GM21786 (cell line): ENCODE results near the gene SURF6.
"Not testable (repeated sequence)": the region's sequence is repeated elsewhere in the genome, so short reads cannot be mapped to it uniquely, and the experiment has no call there.

ENCODE experiments used
- ATAC-seq: cut with Tn5 transposase; IDR thresholded peaks from one replicate; pipeline ENCODE4 v1.9.1; 2021; ENCODE audit not compliant: unreplicated experiment

SURF6 gene

DNA sequence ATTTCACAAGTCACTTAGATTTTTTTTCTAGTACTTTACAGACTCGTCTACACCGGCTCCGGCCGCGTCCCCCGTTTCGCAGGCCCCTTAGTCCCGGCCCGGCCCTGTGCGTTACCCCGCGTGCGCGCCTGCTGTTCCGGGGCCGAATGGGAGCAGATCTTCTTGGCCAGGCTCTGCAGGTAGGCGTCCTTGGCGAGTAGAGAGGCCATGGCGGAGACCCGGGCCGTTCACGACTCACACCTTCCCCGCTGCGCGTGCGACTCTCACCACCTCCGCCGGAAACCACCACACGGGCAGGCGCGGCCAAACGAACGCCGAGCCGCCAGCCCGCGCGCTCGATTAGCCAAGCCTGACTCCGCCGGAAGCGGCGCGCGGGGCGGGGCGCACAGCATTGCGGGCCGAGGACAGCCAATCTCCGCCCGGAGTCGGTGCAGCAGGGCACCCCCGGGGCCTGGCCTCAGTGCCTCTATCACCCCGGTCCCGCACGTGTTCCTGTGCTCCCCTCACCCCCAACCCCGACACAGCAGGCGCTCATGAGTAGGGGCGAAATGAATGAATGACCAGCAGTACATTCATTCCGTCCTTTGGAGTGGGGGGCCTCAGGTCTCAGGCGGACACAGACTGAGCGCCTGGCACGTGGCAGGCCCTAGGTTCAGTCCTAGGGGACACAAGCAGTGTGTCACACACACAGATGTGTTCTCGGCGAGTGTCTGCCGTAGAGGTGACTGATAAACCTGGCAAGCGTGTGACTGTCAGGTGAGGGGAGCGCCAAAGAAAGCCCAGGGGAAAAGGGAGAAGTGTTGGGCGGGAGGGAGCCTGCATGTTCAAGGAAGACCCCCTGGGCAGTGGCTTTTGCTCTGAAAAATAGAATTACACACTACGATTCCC, at the start of gene SURF6:
Gene SURF6, minus strand, starts transcription at position 265 of the 888 bp plus-strand sequence. Its CDS starts 56 bp downstream, at position 209.
- peak; percentile 82 for ATAC-seq

DNA sequence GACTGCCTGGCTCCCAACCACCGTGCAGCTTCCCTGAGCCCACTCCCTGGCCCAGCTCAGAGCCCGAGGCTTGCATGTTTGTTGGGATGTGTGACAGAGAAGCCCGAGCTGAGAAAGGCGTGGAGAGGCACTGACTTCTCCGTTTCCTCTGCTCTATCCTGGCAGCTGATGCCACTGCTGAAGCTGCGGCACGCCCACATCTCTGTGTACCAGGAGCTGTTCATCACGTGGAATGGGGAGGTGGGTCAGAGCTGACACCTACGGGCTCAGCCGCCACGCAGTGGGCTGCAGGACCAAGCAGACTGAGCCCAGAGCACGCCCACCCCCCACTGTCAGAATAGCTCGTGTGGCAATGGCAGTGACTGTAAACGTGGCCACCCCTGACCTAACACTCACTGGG, 49.5 kb upstream of the SURF6 start:
- ATAC-seq = no peak

- no peak for ATAC-seq
These were observed 48.8 kb upstream of the SURF6 start for GRCh38 chr9:133384736-133385321.

- no peak for ATAC-seq
These were observed 47.5 kb upstream of the SURF6 start for GRCh38 chr9:133383438-133383837.

- ATAC-seq = no peak
These were observed 46.6 kb upstream of the SURF6 start for GRCh38 chr9:133382507-133383141.

DNA sequence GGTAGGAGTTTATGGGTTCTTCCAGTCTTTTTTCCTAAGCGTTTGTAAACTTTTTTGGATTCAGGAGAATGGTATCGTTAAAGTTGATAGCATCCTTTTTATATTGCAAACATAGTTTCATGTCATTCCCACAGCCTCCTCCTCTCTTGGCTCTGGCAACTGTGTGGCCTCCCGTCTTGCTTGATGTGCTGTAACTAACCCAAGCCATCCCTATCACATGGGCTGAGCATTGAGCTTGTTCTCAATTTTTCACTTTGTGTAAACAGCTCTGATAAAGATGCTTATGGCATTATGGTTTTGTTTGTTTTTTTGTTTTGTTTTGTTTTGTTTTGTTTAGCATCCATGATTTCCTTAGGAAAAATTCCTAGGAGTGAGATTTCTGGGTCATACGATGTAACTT, 44.7 kb upstream of the SURF6 start:
- no peak for ATAC-seq

- no peak for ATAC-seq
These were observed 43.4 kb upstream of the SURF6 start for GRCh38 chr9:133379153-133380086.

- no peak for ATAC-seq
These were observed 42.5 kb upstream of the SURF6 start for GRCh38 chr9:133378408-133378962.

DNA sequence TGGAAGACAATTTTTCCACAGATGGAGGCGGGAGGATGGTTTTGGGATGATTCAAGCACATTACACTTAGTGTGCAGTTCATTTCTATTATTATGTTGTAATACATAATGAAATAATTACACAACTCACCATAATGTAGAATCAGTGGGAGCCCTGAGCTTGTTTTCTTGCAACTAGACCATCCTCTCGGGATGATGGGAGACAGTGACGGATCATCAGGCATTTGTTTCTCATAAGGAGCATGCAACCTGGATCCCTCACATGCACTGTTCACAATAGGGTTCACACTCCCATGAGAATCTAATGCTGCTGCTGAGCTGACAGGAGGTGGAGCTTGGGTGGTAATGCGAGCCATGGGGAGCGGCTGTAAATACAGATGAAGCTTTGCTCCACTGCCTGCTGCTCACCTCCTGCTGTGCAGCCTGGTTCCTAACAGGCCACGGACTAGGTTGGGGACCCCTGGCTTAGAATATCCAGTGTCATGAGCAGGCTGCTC, 41.8 kb upstream of the SURF6 start:
- no peak for ATAC-seq

- not testable (repeated sequence) for ATAC-seq
These were observed 41.3 kb upstream of the SURF6 start for GRCh38 chr9:133377280-133377679.

- ATAC-seq = peak; percentile 91
These were observed 40.0 kb upstream of the SURF6 start, which contains the start of the genes STKLD1 and SURF4 for GRCh38 chr9:133375724-133376654. Gene STKLD1, plus strand, starts transcription at chr9:133376366. Its CDS starts 108 bp downstream, at chr9:133376474. Gene SURF4, minus strand, starts transcription at chr9:133376060. Its CDS starts 91 bp downstream, at chr9:133375969.

- no peak for ATAC-seq
These were observed 39.2 kb upstream of the SURF6 start for GRCh38 chr9:133375116-133375723.

DNA sequence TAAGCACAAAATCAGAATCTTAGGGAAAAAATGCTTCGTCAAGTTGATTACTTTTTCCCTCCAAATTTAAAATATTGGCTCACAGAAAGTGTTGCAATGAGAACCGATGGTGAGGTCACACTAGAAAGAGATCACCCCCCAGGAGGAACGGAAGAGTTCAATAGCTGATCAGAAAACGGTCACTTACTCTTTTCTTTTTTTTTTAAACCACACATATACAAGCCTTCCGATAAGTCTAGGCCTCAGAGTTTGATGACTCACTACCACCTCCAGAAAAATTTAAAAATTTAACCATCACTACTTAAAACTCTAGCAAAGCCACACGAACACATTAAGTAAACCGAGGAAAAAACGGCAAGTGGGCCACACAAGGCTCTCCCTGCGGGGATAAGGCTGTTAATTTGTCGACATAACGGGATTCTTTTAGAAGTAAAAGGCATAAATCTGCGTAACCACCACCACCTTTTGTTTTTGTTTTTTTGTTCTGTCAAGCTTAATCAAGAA, 38.7 kb upstream of the SURF6 start:
- ATAC-seq = no peak

DNA sequence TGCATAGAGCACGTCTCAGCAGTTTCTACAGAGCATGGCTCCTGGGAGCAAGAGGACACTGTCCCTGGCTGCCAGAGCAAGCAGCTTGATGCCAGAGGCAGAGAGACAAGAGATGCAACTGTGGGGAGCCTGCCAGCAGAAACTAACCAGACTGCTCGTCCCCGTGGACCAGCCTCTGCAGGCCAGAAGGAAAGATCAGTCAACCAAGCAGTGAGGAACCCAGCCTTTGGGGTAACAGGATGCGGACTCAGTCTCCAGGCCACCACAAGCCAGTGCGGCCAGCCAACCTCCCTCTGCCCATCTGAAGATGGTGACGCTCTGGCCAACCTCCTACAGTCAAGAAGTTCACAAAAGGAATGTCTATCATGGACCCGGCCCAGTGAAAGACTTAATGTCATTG, 36.2 kb upstream of the SURF6 start:
- ATAC-seq = no peak

- no peak for ATAC-seq
These were observed 35.3 kb upstream of the SURF6 start for GRCh38 chr9:133371261-133371711.

- ATAC-seq = no peak
These were observed 34.7 kb upstream of the SURF6 start for GRCh38 chr9:133370685-133371084.

DNA sequence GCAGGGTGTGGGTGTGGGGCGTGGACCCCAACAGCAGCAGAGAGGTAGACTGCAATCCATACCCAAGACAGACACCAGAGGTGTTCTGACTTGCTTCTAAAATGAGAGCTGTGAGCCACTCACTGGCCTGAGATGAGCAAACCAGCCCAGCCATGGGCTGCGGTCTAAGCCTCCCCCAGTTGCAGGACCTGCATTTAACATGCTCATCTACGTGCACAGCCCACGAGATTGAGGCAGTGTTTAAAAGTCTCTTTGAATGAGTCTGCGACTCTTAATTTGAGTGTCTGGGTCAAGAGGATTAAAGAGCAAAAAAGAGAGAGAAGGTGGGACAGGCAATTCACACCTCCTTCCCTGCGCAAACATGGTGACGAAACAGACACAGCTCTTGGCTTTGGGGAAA, 33.9 kb upstream of the SURF6 start:
- no peak for ATAC-seq

- no peak for ATAC-seq
These were observed 33.4 kb upstream of the SURF6 start for GRCh38 chr9:133369422-133369821.
